ENCODE data around the gene GFRA4.

The GFRA4 gene

DNA sequence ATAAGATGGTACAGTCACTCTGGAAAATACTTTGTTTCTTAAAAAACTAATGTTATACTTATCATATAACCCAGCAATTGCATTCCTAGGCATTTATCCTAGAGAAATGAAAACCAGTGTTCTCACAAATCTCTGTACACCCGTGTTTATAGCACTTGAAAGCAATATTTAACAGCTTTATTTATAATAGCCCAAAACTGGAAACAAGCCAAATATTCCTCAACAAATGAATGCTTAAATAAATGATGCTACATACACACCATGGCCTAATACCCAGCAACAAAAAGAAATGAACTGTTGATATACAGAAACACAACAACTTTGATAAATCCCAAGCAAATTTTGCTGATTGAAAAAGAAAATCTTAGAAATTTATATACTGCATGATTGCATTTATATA, 51.3 kb downstream of the GFRA4 start:
- Mint-ChIP-seq H3K9me3 (no peaks in the 10 kb centered on the region), H3K27ac (no peak overlapping the region), H3K27me3 (no peaks in the 10 kb centered on the region), H3K36me3 (ENCODE audit: low read depth) (peaks cover 30% of the 10 kb centered on the region), H3K4me1 (ENCODE audit: low read depth) (no peaks in the 10 kb centered on the region), H3K4me3 (no peak overlapping the region)
- DNase-seq: no peak
